Neural cell (in vitro differentiated cells): ENCODE data around the gene CEACAM18. TPM values are rescaled to one million over a fixed set of nuclear protein-coding genes. Genes with fewer than 3 reads are reported as not detected.

Experiments
- H2AFZ ChIP-seq: fragments of 200-600, 300-800 bp; sonication (generic), shearing (Covaris generic); 2 replicates; pipeline ENCODE4 v1.6.0; 2014; ENCODE audit warnings: low read depth, mild to moderate bottlenecking, antibody characterized with exemption, low read length, moderate library complexity
- H3F3A ChIP-seq: fragments of 200-600 bp; shearing (Covaris generic); 2 replicates; pipeline ENCODE4 v1.6.1; 2016; ENCODE audit warnings: mild to moderate bottlenecking, moderate library complexity, mixed read lengths, antibody characterized with exemption, low read length; ENCODE audit not compliant: insufficient read depth, poor library complexity, severe bottlenecking
- H3K27ac ChIP-seq: fragments of 200-600, 300-800 bp; sonication (generic), shearing (Covaris generic); 2 replicates; pipeline ENCODE4 v1.5.1; 2014; ENCODE audit warnings: mild to moderate bottlenecking, low read length, moderate library complexity
- H3K27me3 ChIP-seq: fragments of 300-800, 200-600 bp; sonication (generic), shearing (Covaris generic); 2 replicates; pipeline ENCODE4 v1.6.0; 2014; ENCODE audit warnings: mild to moderate bottlenecking, low read depth, low read length, moderate library complexity; ENCODE audit not compliant: insufficient read depth
- H3K36me3 ChIP-seq: fragments of 300-800, 200-600 bp; sonication (generic), shearing (Covaris generic); 2 replicates; pipeline ENCODE4 v1.5.1; 2014; ENCODE audit warnings: mild to moderate bottlenecking, antibody characterized with exemption, low read length, moderate library complexity; ENCODE audit not compliant: insufficient read depth
- H3K4me2 ChIP-seq: fragments of 300-800, 200-600 bp; sonication (generic), shearing (Covaris generic); 2 replicates; pipeline ENCODE4 v1.6.0; 2014; ENCODE audit warnings: mild to moderate bottlenecking, low read length
- H3K4me3 ChIP-seq: fragments of 300-800, 200-600 bp; sonication (generic), shearing (Covaris generic); 2 replicates; pipeline ENCODE4 v1.5.1; 2014; ENCODE audit warnings: mild to moderate bottlenecking, low read length, moderate library complexity
- H3K79me2 ChIP-seq: fragments of 200-600 bp; shearing (Covaris generic); replicated peaks from 2 replicates; pipeline ENCODE4 v1.6.0; 2014; ENCODE audit warnings: mild to moderate bottlenecking, low read length, moderate library complexity; ENCODE audit not compliant: insufficient read depth
- H3K9ac ChIP-seq: fragments of 300-800, 200-600 bp; sonication (generic), shearing (Covaris generic); 2 replicates; pipeline ENCODE4 v1.6.1; 2016; ENCODE audit warnings: mild to moderate bottlenecking, low read length, mixed read lengths
- H3K9me2 ChIP-seq: fragments of 200-600 bp; shearing (Covaris generic); 2 replicates; pipeline ENCODE4 v1.6.1; 2016; ENCODE audit warnings: mild to moderate bottlenecking, low read length, mixed read lengths; ENCODE audit not compliant: insufficient read depth
- H3K9me3 ChIP-seq: fragments of 200-600, 300-800 bp; sonication (generic), shearing (Covaris generic); 2 replicates; pipeline ENCODE4 v1.6.1; 2016; ENCODE audit warnings: mild to moderate bottlenecking, mixed run types, low read length, moderate library complexity, mixed read lengths
- H4K20me1 ChIP-seq: fragments of 200-600 bp; shearing (Covaris generic); 2 replicates; pipeline ENCODE4 v1.6.1; 2016; ENCODE audit warnings: mild to moderate bottlenecking, mixed run types; ENCODE audit not compliant: insufficient read depth
- CTCF ChIP-seq: fragments of 450-650 bp; IDR thresholded peaks from 2 replicates; pipeline ENCODE4 v1.5.1; 2014; ENCODE audit warnings: antibody characterized with exemption, mild to moderate bottlenecking, moderate library complexity; ENCODE audit not compliant: poor library complexity, severe bottlenecking
- EP300 ChIP-seq: fragments of 450-650 bp; conservative IDR thresholded peaks from 2 replicates; pipeline ENCODE4 v1.6.1; 2014; ENCODE audit warnings: antibody characterized with exemption, mild to moderate bottlenecking, moderate library complexity; ENCODE audit not compliant: poor library complexity, severe bottlenecking
- EZH2 ChIP-seq: fragments of 200-600, 300-800 bp; shearing (Covaris generic), sonication (generic); IDR thresholded peaks from 2 replicates; pipeline ENCODE4 v1.6.1; 2014; ENCODE audit warnings: antibody characterized with exemption, low read length, borderline replicate concordance, mild to moderate bottlenecking; ENCODE audit not compliant: insufficient read depth, poor library complexity, severe bottlenecking
- MXI1 ChIP-seq: fragments of 450-650 bp; conservative IDR thresholded peaks from 2 replicates; pipeline ENCODE4 v1.6.1; 2014; ENCODE audit warnings: antibody characterized with exemption, mild to moderate bottlenecking; ENCODE audit not compliant: poor library complexity, severe bottlenecking
- POLR2AphosphoS5 ChIP-seq: IDR thresholded peaks from 2 replicates; pipeline ENCODE4 v1.6.1; 2012
- RAD21 ChIP-seq: fragments of 450-650 bp; conservative IDR thresholded peaks from 2 replicates; pipeline ENCODE4 v1.6.1; 2014; ENCODE audit warnings: antibody characterized with exemption, mild to moderate bottlenecking, moderate library complexity
- REST ChIP-seq: IDR thresholded peaks from 2 replicates; pipeline ENCODE4 v1.6.1; 2012; ENCODE audit warnings: borderline replicate concordance
- SMC3 ChIP-seq: fragments of 450-650 bp; conservative IDR thresholded peaks from 2 replicates; pipeline ENCODE4 v1.6.1; 2014; ENCODE audit warnings: antibody characterized with exemption, mild to moderate bottlenecking, moderate library complexity; ENCODE audit not compliant: poor library complexity
- TAF1 ChIP-seq: IDR thresholded peaks from 2 replicates; pipeline ENCODE4 v1.6.1; 2012; ENCODE audit warnings: low read depth
- polyA plus RNA-seq: library from polyadenylated mRNA; depleted of rRNA; stranded (reverse); fragments of >200 nt; gene quantifications from 2 replicates; pipeline ENCODE4 v1.2.3, GENCODE V29; 2014

Gene CEACAM18
- polyA plus RNA-seq, 1 donor from 2014 or later, result not detected

DNA sequence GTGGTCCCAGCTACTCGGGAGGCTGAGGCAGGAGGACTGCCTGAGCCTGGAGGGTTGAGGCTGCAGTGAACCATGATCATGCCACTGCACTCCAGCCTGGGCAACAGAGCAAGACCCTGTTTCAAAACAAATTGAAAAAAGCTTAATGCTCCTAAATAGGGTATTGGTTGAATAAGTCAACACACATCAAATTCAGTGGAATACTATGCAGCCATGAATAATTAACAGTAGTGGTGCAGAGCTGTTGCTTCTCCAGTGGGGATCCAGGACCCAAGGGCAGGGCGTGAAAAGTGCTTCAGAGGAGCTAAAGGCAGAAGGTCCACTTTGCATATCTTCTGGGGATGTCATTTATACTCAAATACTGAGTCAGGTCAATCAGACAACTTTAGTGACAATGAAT is 38.3 kb upstream of the CEACAM18 start:
- TF ChIP-seq CTCF (no peak), SMC3 (no peak), EP300 (no peak), POLR2AphosphoS5 (no peak), EZH2 (no peak), MXI1 (no peak), TAF1 (no peak), RAD21 (no peak), REST (no peak)

DNA sequence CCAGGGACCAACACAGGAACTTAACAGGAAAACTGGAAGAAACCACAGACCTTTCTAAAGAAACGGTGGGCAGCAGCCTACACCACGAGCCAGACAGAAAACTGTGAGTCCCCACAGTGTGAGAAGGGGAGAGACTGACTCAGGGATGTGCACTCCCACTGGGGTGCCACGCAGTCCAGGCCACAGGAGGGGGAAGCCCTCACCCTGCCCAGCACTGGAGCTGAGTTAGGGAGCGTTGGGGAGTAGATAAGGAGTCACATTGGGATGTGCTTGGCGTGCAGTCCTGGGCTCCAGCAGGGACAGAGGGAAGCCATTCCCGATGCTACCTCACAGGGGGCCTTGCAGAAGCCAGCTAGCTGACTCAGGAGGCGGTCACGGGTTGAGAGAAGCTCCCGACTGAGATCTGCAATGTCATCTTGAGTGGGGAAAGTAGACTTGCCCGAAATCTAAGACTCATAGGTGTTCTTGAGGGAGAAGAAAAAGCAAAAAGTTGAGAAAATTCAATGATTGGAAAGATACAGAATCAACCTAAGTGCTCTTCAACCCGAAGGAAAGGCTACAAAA is 37.4 kb upstream of the CEACAM18 start:
- no peak overlapping the region for H3K27ac ChIP-seq
- H3F3A ChIP-seq, result no peaks in the 10 kb centered on the region
- TF ChIP-seq CTCF, result no peak
- no peak for TF ChIP-seq REST
- no peak for TF ChIP-seq TAF1
- TF ChIP-seq POLR2AphosphoS5, result no peak
- no peak for TF ChIP-seq EZH2
- TF ChIP-seq MXI1, result no peak
- TF ChIP-seq RAD21, result no peak
- no peak for TF ChIP-seq EP300
- TF ChIP-seq SMC3, result no peak
- H3K79me2 ChIP-seq, result no peaks in the 10 kb centered on the region
- no peak overlapping the region for H3K4me3 ChIP-seq
- no peaks in the 10 kb centered on the region for H4K20me1 ChIP-seq
- H2AFZ ChIP-seq, result no peak overlapping the region
- no peaks in the 10 kb centered on the region for H3K27me3 ChIP-seq
- no peaks in the 10 kb centered on the region for H3K9me2 ChIP-seq
- H3K36me3 ChIP-seq, result no peaks in the 10 kb centered on the region
- H3K4me2 ChIP-seq, result no peak overlapping the region
- H3K9ac ChIP-seq, result no peak overlapping the region
- H3K9me3 ChIP-seq, result no peaks in the 10 kb centered on the region

More for the DNA sequence above, 38.3 kb upstream of the CEACAM18 start:
- H3K9me3 ChIP-seq, result no peaks in the 10 kb centered on the region
- H3F3A ChIP-seq, result no peaks in the 10 kb centered on the region
- H3K27ac ChIP-seq, result no peak overlapping the region
- no peaks in the 10 kb centered on the region for H3K79me2 ChIP-seq
- H3K4me2 ChIP-seq, result no peak overlapping the region
- H2AFZ ChIP-seq, result no peak overlapping the region
- H3K4me3 ChIP-seq, result no peak overlapping the region
- H3K9ac ChIP-seq, result no peak overlapping the region
- H4K20me1 ChIP-seq, result no peaks in the 10 kb centered on the region
- H3K27me3 ChIP-seq, result no peaks in the 10 kb centered on the region
- H3K36me3 ChIP-seq, result no peaks in the 10 kb centered on the region
- no peaks in the 10 kb centered on the region for H3K9me2 ChIP-seq
